ENCODE data around the gene VAX1. TPM values are rescaled to one million over a fixed set of nuclear protein-coding genes. Genes with fewer than 3 reads are reported as not detected.

Gene VAX1
- polyA plus RNA-seq, 1 of the 3 experiments (the other 2 are of a cell fraction) = not detected

GRCh38 chr10:117166418-117167345 is 28.6 kb upstream of the VAX1 start:
- Histone ChIP-seq H3K27ac (ENCODE audit: low read depth in 2 of 2, low read length in 1 of 2) (no peak overlapping the region), H3K27me3 (ENCODE audit: insufficient read depth) (peaks cover 92% of the 10 kb centered on the region), H3K4me2 (peak overlapping the region; percentile 67), H3K9me3 (no peaks in the 10 kb centered on the region), H2AFZ (ENCODE audit: low read depth) (no peak overlapping the region), H3K79me2 (ENCODE audit: insufficient read depth) (no peaks in the 10 kb centered on the region), H3K9me2 (no peaks in the 10 kb centered on the region), H3K36me3 (replicated peaks in 1 of 2; ENCODE audit: control insufficient read depth in 1 of 2, insufficient read depth in 2 of 2, low read length in 1 of 2) (no peaks in the 10 kb centered on the region), H3K9ac (no peak overlapping the region), H4K20me1 (ENCODE audit: insufficient read depth) (no peaks in the 10 kb centered on the region), H3K4me1 (ENCODE audit: control insufficient read depth in 1 of 2, insufficient read depth in 2 of 2, low read depth in 1 of 2, low read length in 1 of 2) (peaks cover 0 to 9% of the 10 kb centered on the region in 2 experiments; a peak in 1 of 4 replicates), H3K4me3 (ENCODE audit: low read depth in 2 of 2, low read length in 1 of 2) (no peak overlapping the region), H3F3A (replicated peaks; ENCODE audit: insufficient read depth) (no peaks in the 10 kb centered on the region)
- 21% methylated on average over 32 of the region's 41 CpGs for WGBS (ENCODE audit: low lambda C conversion rate)
- ChIA-PET CTCF (interaction anchor here (0.6 to 11.1 kb wide), 44 partner anchors 9 to 556 kb away, joined by 3 to 265 read pairs (median 6); partner anchors contain the start of gene ENO4), POLR2A (interaction anchor here (1.4 kb wide), 1 partner anchor 370 kb away, joined by 4 read pairs; no protein-coding TSS in a partner anchor)
- DNase-seq = no peak
- TF ChIP-seq PBX3 (IDR thresholded peaks at IDR 0.05) (no peak), FOXJ3 (CRISPR knock-in tag; IDR thresholded peaks at IDR 0.05) (no peak), TEAD4 (IDR thresholded peaks at IDR 0.05; ENCODE audit: borderline replicate concordance, insufficient read depth) (no peak), NFIC (IDR thresholded peaks at IDR 0.05; ENCODE audit: borderline replicate concordance) (no peak), JUND (IDR thresholded peaks at IDR 0.05) (no peak)

- Histone ChIP-seq H3K4me1 (ENCODE audit: control insufficient read depth in 1 of 2, insufficient read depth in 2 of 2, low read depth in 1 of 2, low read length in 1 of 2) (peaks cover 0 to 9% of the 10 kb centered on the region in 2 experiments; a peak in 1 of 4 replicates), H3K27me3 (ENCODE audit: insufficient read depth) (peaks cover 93% of the 10 kb centered on the region), H3K9me2 (no peaks in the 10 kb centered on the region), H2AFZ (ENCODE audit: low read depth) (peak overlapping the region; percentile 56; the same call in 1 of the 2 replicates), H4K20me1 (ENCODE audit: insufficient read depth) (no peaks in the 10 kb centered on the region), H3K9me3 (no peaks in the 10 kb centered on the region), H3K36me3 (replicated peaks in 1 of 2; ENCODE audit: control insufficient read depth in 1 of 2, insufficient read depth in 2 of 2, low read length in 1 of 2) (no peaks in the 10 kb centered on the region), H3F3A (replicated peaks; ENCODE audit: insufficient read depth) (no peaks in the 10 kb centered on the region), H3K4me3 (ENCODE audit: low read depth in 2 of 2, low read length in 1 of 2) (peak overlapping the region in 1 of 2 experiments; percentile 26; a peak in 1 of 4 replicates), H3K4me2 (peak overlapping the region; percentile 67), H3K79me2 (ENCODE audit: insufficient read depth) (no peaks in the 10 kb centered on the region), H3K9ac (no peak overlapping the region), H3K27ac (ENCODE audit: low read depth in 2 of 2, low read length in 1 of 2) (no peak overlapping the region)
- ChIA-PET POLR2A (interaction anchor here (1.4 kb wide), 1 partner anchor 369 kb away, joined by 4 read pairs; no protein-coding TSS in a partner anchor), CTCF (interaction anchor here (0.6 to 11.1 kb wide), 23 partner anchors 9 to 538 kb away, joined by 3 to 265 read pairs (median 6); partner anchors contain the start of gene ENO4)
- TF ChIP-seq MXI1 (IDR thresholded peaks at IDR 0.05; ENCODE audit: low read depth, low read length) (no peak), NRF1 (IDR thresholded peaks at IDR 0.05; ENCODE audit: low read depth, low read length) (peak; percentile 9; the same call in 1 of the 2 replicates), RAD21 (IDR thresholded peaks at IDR 0.05; ENCODE audit: low read length) (peak; percentile 71), NFIC (IDR thresholded peaks at IDR 0.05; ENCODE audit: borderline replicate concordance) (no peak), FOXJ3 (CRISPR knock-in tag; IDR thresholded peaks at IDR 0.05) (no peak), RFX5 (IDR thresholded peaks at IDR 0.05; ENCODE audit: low read length) (no peak), YY1 (IDR thresholded peaks at IDR 0.05; ENCODE audit: low read depth) (no peak), CTCF (IDR thresholded peaks at IDR 0.05) (peak; percentile 66), ELF1 (IDR thresholded peaks at IDR 0.05) (no peak), TCF12 (IDR thresholded peaks at IDR 0.05) (no peak), SMC3 (IDR thresholded peaks at IDR 0.05; ENCODE audit: low read depth, low read length) (peak; percentile 67), GABPA (IDR thresholded peaks at IDR 0.05; ENCODE audit: low read depth) (no peak)
- WGBS (ENCODE audit: low lambda C conversion rate) = 14% methylated on average over 23 of the region's 51 CpGs
- peak; percentile 89 for DNase-seq
These were observed 27.7 kb upstream of the VAX1 start for GRCh38 chr10:117165538-117166417.

All from SK-N-SH (cell line).